Glutamatergic neuron (in vitro differentiated cells): ENCODE measurements around the gene DCBLD1. TPM values are rescaled to one million over a fixed set of nuclear protein-coding genes. Genes with fewer than 3 reads are reported as not detected.

Experiments
- DNase-seq: peaks from one replicate; pipeline ENCODE4 v3.0.0; 2022
- H3K27ac Mint-ChIP-seq: one replicate; pipeline ENCODE4 v1.8.0; 2020; ENCODE audit warnings: mild to moderate bottlenecking, mixed read lengths, inconsistent platforms; ENCODE audit not compliant: unreplicated experiment
- H3K27me3 Mint-ChIP-seq: one replicate; pipeline ENCODE4 v1.8.0; 2020; ENCODE audit warnings: mild to moderate bottlenecking, moderate library complexity, mixed read lengths, inconsistent platforms; ENCODE audit not compliant: unreplicated experiment
- H3K36me3 Mint-ChIP-seq: one replicate; pipeline ENCODE4 v1.8.0; 2020; ENCODE audit warnings: mild to moderate bottlenecking, mixed read lengths, inconsistent platforms; ENCODE audit not compliant: unreplicated experiment
- H3K4me1 Mint-ChIP-seq: one replicate; pipeline ENCODE4 v1.8.0; 2020; ENCODE audit warnings: mild to moderate bottlenecking, low read depth, mixed read lengths, inconsistent platforms; ENCODE audit not compliant: unreplicated experiment
- H3K4me3 Mint-ChIP-seq: one replicate; pipeline ENCODE4 v1.8.0; 2020; ENCODE audit warnings: mild to moderate bottlenecking, mixed read lengths, inconsistent platforms; ENCODE audit not compliant: unreplicated experiment
- H3K9me3 Mint-ChIP-seq: one replicate; pipeline ENCODE4 v1.8.0; 2020; ENCODE audit warnings: mild to moderate bottlenecking, moderate library complexity, mixed read lengths, inconsistent platforms; ENCODE audit not compliant: unreplicated experiment
- CTCF ChIP-seq: fragments of 200-600 bp; sonication (generic); IDR thresholded peaks from one replicate; pipeline ENCODE4 v1.5.0; 2021; ENCODE audit not compliant: partially characterized antibody, unreplicated experiment
- total RNA-seq: library from RNA; stranded (reverse); fragmentation: NEBNext Ultra II Directional; extraction: Animal tissue kit (Norgen Biotek cat#: 25700); gene quantifications from one replicate; pipeline ENCODE4 v1.2.1, GENCODE V29; 2021; ENCODE audit not compliant: unreplicated experiment

The DCBLD1 gene
- total RNA-seq, 1 donor from 2014 or later: 25.1 TPM

- Mint-ChIP-seq H3K27me3 (no peaks in the 10 kb centered on the region), H3K4me1 (peaks cover 7% of the 10 kb centered on the region), H3K9me3 (no peaks in the 10 kb centered on the region), H3K36me3 (peaks cover 7% of the 10 kb centered on the region), H3K4me3 (no peak overlapping the region), H3K27ac (no peak overlapping the region)
- no peak for TF ChIP-seq CTCF
- DNase-seq: no peak
These were observed 22.1 kb downstream of the DCBLD1 start for GRCh38 chr6:117504478-117505144.

DNA sequence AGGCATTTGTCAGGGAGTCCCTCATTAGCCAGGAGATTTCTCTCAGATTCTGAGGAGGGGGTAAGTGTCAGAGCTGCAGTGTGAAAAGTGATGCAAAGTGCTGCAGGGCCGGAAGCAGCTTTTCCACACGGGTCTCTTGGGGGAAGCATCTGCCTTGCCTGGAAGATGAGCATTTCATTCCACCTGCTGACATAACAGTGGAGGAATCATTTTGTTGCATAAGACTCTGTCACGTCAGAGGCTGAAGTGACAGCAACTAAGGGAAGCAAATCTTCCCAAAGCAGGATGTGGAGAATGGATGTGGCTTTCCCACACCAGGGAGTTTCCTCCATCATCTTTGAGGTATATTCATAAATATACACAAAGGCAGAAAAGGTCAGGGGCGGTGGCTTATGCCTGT, 22.8 kb downstream of the DCBLD1 start:
- peaks cover 3% of the 10 kb centered on the region for H3K9me3 Mint-ChIP-seq
- TF ChIP-seq CTCF: no peak
- DNase-seq: peak; percentile 33
- no peak overlapping the region for H3K4me3 Mint-ChIP-seq
- H3K36me3 Mint-ChIP-seq: peaks cover 14% of the 10 kb centered on the region
- no peak overlapping the region for H3K27ac Mint-ChIP-seq
- peaks cover 13% of the 10 kb centered on the region for H3K4me1 Mint-ChIP-seq
- H3K27me3 Mint-ChIP-seq: no peaks in the 10 kb centered on the region

DNA sequence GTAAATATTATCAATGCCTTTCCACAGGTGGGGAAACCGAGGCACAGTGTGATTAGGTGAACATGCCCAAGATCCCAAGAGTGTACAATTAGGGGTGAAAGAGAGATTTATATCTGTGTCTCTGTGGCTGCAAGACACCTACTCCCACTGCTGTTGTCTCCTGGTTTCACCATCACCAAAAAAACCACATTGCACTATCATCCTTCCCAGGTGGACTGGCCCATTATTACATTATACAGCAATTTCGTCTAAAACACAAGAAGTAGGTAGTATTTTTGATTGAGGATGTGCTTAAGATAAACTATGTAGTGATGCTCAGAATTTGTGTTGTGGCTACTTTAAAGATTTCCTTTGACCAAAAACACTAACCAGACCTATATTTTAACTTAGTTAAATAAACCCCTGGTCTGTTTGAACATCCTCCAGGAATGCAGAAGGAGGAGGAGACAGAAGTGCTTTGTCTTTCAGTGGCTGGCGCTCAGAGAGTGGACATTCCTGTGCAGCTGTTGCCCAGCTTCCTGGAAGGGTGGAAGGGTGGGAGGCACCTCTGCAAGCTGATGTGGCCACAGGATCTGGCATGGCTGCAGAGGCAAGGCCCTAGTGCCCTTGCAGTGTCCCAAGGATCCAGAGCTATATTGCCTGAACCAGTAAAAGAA, 23.8 kb downstream of the DCBLD1 start:
- Mint-ChIP-seq H3K9me3 (peaks cover 4% of the 10 kb centered on the region), H3K4me3 (no peak overlapping the region), H3K36me3 (peaks cover 14% of the 10 kb centered on the region), H3K4me1 (peaks cover 23% of the 10 kb centered on the region), H3K27me3 (no peaks in the 10 kb centered on the region), H3K27ac (no peak overlapping the region)
- DNase-seq: no peak
- no peak for TF ChIP-seq CTCF

DNA sequence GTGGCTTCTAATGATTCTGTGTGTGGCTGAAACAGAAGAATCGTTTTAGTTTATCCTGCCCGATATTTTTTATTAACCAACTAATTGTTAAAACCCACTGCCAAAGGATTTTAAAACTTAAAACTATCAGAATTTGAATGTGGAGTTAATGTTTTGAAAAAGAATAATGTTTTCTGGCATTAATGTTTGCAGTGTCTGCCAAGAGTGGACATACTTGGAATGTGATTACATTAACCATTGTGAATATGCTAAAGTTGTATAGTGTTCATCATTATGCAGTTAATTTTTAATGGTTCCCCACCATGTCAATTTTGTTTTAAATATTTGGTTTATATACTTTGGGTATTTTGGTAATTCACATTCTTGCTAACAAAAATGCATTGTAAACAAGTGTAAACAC, 24.4 kb downstream of the DCBLD1 start:
- peaks cover 27% of the 10 kb centered on the region for H3K4me1 Mint-ChIP-seq
- H3K27ac Mint-ChIP-seq: no peak overlapping the region
- H3K4me3 Mint-ChIP-seq: no peak overlapping the region
- no peaks in the 10 kb centered on the region for H3K27me3 Mint-ChIP-seq
- peaks cover 4% of the 10 kb centered on the region for H3K9me3 Mint-ChIP-seq
- TF ChIP-seq CTCF: no peak
- DNase-seq: no peak
- peaks cover 10% of the 10 kb centered on the region for H3K36me3 Mint-ChIP-seq

DNA sequence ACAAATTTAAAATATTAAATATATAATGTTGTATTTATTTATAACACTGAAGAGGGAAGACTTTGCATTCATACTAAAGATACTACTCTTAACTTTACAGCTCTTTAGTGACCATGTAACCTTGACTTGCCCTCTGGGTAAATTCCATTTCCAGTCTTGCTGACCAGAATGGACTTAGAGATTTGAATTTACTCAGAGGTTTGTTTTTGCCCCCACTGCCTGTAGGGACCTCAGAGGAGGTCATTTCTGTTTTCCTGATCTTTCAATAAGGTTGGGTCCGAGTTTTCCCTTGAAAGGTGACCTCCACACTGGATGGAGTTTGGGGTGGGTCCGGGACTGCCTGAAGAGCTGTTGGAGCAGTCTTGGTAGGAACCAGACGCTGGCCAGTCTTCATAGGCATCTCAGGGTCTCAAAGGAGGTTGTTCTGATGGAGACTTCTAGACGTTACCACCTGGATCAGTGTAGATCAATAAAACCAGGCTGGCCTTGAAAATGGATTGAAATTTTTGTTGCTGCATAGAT, 26.0 kb downstream of the DCBLD1 start:
- TF ChIP-seq CTCF: no peak
- H3K27ac Mint-ChIP-seq: no peak overlapping the region

More for the DNA sequence above, 26.0 kb downstream of the DCBLD1 start:
- H3K27me3 Mint-ChIP-seq: no peaks in the 10 kb centered on the region
- DNase-seq: no peak
- H3K9me3 Mint-ChIP-seq: peaks cover 4% of the 10 kb centered on the region
- no peak overlapping the region for H3K4me3 Mint-ChIP-seq
- H3K4me1 Mint-ChIP-seq: peaks cover 35% of the 10 kb centered on the region
- H3K36me3 Mint-ChIP-seq: peaks cover 7% of the 10 kb centered on the region
